ENCODE results near the gene MVB12B.
A peak's percentile ranks its signal among the peaks of the same experiment; 100 is the strongest.

The MVB12B gene

DNA sequence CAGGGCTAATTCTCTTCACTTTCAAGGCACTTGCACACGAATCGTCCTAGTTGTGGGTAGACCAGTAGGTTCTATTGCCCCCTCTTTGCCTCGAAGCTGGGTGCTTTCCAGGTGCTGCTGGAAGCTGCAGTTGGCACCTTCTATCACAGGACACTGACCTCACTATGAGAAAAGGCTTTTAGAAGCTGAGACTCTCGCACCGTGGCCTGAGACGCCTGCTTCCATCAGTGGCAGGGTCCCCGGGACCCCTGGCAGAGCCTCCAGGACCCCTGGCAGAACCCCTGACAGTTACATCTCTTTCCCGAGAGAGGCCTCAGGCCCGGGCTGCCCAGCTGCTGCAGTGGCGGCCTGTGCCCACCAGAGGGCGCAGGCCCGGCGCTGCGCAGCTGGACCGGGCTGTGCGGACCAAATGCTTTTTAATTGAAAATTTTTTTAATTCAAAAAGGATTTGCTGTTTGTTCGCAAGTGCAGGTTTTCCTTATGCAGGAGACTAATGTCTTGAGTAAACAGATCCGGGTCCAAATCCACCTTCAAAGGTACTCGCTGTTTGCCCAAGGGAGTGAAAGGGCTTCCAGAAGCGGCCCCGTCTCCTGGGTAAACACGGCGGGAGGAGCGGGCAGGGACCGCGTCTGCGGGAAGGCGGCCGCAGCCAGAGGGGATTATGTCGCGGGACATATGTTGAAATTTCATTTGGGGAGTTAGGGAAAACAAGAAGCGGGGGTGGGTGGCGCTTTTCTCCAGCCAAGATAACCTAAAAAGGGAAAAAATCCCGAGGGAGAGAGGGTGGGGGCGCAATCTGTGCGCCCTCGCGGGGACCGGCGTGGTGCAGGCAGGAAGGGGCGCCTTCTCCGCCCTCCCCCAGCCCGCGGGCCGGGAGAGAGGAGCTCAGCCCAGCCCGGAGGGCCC, 172.6 kb downstream of the MVB12B start:
- peak; percentile 26 for DNase-seq

DNA sequence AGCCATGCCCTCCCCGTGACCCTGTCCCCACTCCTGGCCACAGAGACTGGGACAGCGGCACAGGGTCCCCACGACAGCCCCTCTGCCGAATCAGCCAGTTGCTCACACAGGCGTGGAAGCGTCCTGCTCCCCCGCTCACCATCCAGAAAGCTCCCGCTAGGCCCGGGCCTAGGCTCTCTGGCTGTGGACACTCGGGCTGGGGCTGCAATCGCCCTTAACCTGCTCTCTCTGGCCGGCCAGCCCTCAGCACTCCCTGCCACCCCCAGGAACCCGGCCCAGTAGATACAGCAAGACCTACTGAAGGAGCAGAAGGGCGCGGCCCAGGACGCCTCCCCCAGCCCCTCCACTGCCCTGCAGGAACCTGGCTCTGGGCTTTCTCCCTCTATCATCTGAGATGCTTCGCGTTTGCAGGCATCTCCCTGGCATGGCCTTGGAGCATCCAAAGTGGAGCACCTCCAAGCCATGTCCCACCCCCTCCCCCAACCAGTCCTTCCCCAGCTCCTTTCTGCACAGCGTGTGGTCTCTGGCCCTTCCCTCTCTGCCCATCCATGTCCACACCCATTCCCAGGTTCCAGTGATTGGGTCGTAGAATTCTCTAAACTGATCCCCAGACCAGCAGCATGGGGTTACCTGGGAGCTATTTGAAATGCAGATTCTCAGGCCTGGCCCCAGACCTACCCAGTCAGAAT, 173.4 kb downstream of the MVB12B start:
- DNase-seq: no peak

DNA sequence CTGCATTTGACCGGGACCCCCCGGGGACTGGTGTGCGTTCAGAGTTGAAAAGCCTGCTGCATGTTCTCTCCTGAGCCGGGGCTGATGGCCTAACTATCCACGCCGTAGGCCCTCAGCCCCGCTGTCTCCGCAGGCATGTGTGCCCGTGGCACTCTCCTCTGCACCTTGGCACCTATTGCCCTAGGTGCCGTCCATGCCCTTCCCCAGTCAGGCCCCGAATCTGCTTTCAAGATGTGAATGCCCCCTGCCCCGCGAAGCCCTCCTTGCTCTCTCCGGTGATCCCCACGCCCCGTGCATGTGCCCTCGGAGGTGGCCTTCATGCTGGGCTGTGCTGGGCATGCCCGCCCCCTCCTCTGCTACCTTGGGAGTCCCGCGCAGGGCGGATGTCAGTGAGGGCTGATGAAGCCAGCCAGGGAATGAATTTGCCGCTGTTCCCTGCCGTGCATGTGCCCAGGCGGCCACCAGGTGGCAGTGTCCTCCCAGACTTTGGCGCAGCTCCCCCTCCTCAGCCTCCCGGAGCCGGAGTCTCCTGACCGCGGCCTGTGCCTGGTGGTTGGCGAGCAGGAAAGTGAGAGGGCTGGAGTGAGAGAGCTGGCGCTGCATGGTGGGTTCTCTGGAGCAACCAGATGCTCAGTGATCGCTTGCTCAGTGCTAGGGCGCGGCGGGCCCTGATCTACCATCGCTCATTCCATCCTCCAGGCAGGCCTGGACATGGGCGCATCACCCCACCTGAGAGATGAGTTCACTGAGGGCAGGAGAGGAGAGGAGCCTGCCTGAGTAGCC, 174.2 kb downstream of the MVB12B start:
- peak; percentile 69 for DNase-seq

DNA sequence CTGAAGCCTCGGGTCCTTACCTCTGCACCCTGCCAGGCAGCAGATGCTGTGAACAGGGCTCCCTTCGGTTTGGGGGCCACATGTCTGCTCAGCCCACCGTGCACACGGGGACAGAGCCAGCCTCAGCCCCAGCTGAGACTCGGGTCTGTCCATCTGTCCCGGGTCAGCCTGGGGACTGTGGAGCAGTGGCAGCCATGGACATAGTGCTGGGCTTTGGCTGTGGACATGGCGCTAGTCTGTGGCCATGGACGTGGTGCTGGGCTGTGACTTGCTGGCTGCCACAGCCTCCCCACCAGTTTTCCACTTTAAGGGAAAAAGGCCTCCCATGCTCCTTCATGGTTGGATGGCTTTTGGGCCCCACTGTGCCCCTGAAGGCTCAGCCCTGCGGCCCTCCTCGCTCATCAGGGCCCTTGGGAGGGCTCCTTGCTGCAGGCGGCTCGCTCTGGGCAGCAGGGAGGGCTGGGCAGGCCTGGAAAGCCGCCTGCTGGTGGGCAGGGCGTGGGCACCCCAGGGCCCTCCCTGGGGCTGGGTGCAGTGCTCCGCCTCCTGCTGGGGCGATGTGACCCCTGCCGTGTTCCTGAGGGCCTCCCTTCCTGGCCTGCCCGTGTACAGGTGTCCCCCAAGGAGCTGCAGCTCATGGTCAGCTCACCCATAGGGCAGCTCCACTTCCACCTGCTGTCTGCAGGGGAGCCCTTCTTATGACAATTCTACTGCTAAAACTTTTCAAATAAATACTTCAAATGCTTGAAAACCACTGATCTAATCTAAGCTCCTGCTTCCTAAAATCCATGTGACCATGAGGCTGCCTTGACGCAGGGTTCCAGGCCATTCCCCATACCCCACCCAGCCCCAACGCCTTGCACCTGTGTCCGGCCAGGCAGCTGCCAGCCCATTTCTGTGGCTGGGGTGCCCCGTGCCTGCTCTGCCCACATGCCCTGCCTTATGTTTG, 175.0 kb downstream of the MVB12B start:
- DNase-seq: no peak

DNA sequence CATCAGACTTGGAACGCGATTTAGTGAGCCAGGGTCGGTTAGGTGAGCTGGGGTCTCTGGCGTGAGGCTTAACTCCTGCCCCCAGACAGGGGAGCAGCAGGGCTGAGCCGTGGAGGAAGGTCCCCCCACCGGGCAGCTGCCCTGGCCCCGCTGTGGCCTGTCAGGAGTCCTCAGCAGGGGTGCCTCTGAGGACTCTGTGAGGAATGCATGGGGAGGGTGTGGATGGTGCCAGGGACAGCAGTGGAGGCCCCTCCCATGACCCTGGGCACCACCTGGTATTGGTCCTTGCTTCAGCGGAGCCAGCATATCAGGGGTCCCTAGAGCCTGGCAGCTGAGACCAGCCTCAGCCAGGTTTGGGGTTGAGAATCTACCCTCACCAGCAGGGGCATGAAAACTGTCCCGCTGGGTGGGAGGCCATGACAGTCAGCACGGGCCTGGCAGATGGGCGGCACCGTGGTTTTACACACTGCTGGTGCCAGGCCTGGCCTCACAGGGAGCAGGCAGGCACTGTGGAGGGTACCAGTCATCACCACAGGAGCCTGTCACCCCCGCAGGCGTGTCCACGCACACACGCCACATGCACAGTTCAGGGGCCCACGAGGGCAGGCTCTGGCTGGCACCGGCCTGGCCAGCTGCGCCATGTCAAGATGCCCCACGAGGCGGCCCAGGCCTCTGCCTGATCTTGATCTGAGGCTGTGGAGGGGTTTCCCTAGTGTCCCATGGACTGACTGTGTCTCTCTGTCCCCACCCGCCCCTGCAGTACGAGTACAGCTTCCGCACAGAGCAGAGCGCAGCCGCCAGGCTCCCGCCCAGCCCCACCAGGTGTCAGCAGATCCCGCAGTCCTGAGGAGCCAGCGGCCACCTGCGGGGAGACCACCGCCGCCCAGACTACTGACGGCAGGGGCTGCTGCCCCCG, 176.0 kb downstream of the MVB12B start:
- DNase-seq: no peak

DNA sequence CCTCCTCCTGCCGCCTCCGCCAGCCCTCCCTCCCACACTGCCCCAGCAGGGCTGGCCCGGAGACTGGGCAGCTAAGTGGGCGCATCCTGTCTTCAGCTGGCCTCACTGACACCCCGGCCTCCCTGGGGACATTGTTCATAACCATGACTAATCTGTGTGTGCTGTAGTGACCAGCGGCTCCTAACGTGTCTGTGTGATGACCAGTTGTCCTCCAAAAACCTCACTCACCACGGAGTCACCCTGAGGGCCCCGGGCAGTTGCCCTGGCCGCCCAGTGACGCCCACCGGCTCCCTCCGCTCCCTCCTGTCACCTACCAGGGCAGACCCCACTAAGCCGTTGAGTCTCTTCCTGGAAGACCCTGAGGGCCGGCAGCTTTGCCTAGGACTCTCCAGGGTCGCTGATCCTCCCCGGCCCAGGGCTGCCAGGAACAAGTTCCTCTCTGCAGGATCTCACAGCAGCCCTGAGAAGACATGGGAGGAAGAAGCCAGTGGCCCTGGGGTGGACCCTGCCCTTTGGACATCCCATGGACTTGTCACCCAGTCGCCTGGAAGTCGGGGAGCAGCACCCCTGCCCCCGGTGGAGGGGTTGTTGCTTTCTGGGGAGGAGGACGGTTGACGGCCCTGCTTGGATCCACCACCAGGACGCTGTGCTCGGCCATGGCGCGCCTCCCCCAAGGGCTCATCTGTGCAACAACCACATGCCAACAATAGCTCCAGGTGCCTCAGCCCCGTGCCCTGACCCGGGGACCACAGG, 176.9 kb downstream of the MVB12B start:
- DNase-seq: no peak

DNA sequence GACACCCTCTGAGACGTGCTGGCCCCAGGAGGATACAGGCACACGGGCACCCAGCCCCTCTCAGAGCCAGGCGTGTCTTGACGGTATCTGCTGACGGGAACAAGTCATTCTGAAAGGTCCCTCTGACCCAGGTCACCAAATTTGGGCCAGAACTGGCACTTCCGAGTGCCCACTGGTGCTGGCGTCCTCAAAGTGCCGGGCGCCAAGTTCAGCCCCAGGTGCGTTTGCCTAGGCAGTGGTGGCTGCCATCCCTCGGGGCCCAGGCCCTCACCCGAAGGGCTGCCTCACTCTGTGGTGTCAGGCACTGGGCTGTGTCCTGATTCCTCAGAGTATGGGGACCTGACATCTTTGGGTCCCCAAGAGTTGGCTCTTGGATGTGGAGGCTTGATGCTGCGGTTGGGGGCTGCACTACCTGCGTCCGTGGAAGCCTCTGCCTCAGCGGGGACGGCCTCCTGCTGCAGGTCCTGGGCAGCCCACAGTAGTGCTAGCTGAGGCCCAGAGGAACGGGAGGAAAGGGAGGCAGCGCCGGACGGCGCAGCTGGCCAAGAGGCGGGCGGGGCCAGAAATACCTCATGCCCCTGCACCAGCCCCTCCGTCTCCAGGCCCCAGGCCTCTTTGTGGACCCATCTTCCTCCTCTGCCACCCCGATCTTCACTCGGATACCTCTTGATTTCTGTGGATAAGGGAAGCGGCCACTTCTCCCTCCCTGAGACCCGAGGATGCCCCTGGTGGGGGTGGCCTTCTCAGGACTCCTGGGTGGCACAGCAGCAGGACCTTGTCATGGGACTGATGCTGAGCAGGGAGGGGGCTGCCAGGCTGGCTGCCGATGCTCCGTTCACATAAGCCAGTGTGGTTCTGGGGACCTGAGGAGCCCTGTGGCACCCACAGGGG, 177.7 kb downstream of the MVB12B start:
- no peak for DNase-seq

DNA sequence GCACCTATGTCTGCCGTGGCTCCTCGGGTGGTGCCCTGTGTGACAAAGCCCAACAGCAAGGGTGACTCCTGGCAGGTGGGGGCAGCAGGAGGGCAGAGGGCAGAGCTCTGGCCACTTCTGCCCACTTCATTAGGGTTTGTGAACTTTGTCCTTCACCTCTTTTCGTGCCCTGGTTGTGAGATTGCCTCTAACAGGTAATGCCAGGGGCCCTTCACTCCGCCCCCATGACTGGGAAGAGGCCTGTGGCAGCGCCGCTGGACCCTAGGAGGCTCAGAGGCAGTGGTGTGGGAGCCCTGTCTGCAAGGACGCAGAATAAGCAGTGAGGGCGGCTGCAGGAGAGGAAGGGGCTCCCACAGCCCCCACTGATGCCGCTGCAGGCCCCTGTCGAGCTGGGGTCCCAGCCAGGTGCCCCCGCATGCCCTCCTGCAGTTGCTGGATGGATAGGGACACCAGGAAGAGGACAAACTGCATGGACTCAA, 178.4 kb downstream of the MVB12B start:
- DNase-seq: no peak

DNA sequence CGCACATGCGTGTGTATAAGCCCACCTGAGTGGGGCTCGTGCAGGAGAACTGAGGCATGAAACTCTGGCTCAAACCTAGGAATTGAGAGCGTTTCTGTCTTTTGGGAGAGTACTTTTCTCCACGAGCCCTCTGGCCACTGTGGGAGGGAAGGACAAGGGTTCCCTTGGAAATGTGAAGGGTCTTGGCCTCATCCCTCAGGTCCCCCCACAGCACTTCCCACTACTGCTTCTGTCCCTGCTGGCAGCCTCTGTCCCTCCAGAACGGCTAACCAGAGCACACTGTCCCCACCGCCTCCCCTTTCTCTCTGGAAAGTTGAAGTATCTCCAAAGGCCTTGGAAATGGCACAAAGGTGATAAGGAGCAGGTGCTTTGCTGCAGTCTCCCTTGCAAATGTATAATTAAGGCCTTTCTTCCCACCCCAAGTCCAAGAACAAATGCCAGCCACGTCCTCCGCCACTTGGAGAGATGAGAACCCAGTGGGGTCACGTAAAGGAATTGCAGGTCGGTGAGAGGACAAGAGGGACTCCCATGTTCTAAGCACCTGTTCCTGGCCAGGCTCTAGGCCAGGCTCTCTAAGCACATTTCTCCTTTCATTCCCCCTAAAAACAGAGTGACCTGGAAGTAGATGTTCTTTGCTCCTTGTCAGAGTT, 179.2 kb downstream of the MVB12B start:
- DNase-seq: no peak

DNA sequence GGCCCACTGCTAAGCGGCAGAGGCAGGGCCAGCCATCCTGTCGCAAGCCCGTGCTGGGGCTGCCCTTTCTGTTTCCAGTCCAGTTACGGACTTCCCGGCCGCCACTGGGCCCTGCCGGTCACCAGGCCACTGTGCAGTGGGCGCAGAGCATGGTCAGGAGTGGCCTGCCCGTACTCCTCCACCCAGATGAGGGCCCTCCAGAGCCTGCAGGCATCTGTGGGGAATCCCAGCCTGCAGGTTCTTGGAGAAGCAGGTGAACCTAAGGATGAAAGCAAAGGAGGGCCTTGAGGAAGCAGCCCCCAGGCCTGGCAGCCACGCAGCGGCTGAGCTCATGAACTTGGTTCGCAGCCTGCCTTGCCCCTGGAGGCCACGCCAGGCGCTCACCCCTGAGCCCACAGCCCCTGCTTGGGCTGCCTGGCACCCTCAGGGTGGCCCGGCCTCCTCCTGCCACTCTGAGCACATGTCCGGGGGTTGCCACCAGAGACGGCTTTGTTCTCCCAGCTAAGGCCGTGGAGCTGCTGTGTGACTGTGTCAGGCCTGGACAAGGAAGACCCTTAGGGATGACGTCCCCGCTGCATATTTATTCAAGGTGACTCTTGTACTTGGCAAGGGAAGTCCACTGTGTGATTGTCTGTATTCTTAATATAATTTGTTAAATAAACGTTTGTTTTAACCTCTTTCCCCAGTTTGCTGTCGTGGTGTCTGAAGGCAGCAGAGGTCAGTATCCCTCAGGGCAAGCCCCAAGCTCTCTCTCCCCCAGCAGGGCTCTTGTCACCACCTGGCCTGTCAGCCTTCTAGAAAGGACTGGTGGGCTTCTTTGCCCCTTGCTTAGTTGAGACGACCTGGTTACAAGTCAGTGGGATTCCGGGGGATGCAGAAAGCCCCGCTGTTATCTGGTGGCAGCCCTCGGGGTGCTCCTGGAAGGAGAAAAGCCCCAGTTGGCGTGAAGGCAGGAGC, 180.0 kb downstream of the MVB12B start:
- no peak for DNase-seq

DNA sequence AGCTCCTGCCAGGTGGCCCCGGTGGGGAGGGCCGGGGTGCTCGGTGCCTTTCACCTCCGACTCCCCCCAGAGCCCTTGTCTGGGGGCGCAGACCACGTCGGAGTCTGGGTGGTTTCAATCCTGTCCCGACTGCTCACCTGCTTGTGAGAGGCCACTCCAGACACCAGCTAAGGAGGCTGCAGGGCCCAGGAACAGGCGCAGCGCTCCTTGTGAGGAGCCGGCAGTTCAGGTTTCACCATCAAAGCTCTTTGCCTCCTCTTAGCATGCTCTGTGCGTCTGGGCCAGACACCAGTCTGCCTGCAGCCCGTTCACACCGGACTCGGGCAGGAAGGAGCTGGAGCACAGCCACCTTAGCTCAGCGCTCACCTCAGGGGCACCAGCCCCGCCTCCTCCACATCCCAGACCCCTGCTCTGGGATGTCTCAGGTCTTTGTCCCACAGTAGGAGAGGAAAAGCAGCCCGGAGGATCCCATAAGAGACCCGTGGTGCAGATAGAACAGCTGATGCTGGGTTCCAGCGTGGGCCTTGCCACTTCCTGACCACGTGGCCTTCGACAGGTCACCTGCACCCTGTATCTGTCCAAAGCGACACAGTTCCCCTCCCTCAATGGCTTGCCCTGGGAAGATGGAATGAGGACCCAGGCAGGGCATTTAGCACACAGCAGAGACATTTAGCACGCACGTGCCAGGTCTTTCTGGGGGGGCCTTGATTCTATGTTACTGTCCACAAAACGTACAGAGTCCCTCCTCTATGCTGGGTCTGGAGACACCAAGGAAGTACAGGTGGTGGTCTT, 180.9 kb downstream of the MVB12B start:
- DNase-seq: no peak

DNA sequence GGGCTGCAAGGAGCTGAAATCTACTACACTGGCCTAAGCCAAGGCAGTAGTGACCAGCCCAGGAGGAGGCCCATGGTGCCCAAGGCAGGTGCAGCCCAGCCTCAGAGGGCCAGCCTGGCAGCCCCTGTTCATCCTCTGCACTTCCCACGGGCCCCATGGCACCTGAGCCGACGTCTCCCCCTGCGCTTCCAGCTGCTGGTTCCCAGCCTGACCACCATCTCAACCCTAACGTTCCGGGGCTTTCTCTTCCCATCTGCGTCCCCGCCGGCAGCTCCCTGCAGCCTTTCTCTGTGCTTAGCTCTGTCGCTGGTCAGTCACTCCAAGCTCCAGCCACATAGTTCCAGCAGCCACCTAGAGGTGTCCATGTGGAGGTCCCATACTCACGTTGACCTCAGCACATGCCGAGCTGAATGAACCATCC, 181.6 kb downstream of the MVB12B start:
- no peak for DNase-seq

DNA sequence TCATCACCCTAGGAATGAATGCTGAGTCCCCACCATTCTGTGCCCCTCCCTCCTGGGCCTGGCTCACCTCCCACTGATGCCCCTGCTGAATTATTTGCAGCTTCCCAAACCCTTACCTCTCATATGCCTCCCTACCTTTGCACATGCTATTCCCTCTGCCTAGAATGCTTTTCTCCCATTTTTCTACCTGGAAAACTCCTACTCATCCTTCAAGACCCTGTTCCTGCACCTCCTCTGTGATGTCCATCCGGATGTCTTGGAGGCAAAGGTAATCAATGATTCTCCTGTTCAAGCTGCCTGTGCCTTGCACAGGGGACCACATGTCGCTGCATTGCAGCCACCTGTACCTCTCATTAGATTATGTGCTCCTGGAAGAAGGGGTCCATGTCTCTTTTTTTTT, 182.3 kb downstream of the MVB12B start:
- DNase-seq: no peak

DNA sequence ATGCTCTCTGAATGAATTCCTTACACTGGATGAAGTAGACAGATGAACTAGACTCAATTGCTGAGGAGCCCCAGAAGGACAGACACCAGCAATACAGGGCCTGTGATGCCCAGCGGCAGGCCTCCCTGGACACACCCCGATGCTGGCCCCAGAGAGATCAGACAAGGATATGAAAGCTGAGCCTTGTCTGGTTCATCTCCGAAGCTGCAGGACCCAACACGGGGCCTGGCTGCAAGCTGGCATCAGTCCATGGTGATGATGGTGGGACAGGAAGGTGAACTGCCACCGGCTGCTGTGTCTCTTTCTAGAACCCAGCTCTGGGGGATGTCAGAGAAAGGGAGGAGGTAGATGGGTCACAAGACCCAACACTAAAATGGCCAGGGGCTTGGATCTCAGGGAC, 183.1 kb downstream of the MVB12B start:
- DNase-seq: no peak

DNA sequence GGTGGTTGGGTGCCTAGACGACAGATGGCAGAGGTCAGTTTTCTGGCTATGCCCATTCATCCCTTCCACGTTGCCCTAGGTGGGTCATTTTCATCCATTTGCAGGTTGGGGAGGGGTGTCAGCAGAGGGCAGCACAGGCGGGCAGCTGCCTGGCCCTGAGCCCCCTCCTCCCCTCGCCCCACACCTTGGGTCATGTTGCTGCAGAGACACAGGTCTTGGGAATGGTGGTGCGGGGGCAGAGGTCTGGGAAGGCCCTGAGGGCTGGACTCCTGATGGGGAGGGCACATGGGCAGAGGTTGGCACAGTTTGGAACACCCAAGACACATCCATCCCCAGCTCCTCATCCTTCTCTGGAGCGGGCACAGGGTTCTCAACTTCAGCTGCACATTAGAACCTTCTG, 183.9 kb downstream of the MVB12B start:
- no peak for DNase-seq

DNA sequence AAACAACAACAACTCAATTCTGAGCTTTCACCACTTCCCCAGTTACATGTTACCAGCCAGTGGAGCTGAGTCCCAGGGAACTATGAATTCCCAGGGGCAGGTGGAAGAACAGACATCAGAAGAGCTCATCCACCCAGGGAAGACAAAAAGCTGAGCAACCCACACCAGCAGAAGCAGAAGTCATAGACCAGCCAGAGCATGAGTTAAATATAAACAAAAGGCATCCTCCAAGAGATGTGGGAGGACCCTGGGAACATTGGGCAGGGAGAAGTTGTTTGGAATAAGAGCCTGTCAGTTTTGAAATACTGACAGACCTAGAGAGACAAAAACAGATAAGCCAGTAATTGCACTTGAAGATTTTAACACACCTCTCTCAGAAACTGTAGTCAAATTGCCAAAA, 184.8 kb downstream of the MVB12B start:
- no peak for DNase-seq

All from activated CD4-positive, alpha-beta T cell treated with anti-CD3 and anti-CD28 coated beads, Interleukin-2, amount 50 U/mL, for 16 hours (primary cell).